Measurements from ENCODE around the gene SPATA12.
"Not testable (repeated sequence)": the region's sequence is repeated elsewhere in the genome, so short reads cannot be mapped to it uniquely, and the experiment has no call there.

- TF ChIP-seq POLR2AphosphoS5 (IDR thresholded peaks at IDR 0.05; ENCODE audit: low read depth); CTCF (conservative IDR thresholded peaks at IDR 0.05; ENCODE audit: low read depth in 2 of 2); EZH2 (IDR thresholded peaks at IDR 0.05; ENCODE audit: low read depth, unreplicated experiment); EZH2phosphoT487 (IDR thresholded peaks at IDR 0.05; ENCODE audit: unreplicated experiment); CREB1 (CRISPR knock-in tag; IDR thresholded peaks at IDR 0.05; ENCODE audit: low read depth); JUNB (IDR thresholded peaks at IDR 0.05; ENCODE audit: unreplicated experiment); ZNF114 (CRISPR knock-in tag; IDR thresholded peaks at IDR 0.05); REST (IDR thresholded peaks at IDR 0.05; ENCODE audit: unreplicated experiment): not testable (repeated sequence)
- TF ChIP-seq, protein P1, sequence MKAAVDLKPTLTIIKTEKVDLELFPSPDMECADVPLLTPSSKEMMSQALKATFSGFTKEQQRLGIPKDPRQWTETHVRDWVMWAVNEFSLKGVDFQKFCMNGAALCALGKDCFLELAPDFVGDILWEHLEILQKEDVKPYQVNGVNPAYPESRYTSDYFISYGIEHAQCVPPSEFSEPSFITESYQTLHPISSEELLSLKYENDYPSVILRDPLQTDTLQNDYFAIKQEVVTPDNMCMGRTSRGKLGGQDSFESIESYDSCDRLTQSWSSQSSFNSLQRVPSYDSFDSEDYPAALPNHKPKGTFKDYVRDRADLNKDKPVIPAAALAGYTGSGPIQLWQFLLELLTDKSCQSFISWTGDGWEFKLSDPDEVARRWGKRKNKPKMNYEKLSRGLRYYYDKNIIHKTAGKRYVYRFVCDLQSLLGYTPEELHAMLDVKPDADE (IDR thresholded peaks at IDR 0.05): not testable (repeated sequence)
Observed at GRCh38 chr3:57083266-57083995, 23.0 kb downstream of the SPATA12 start.

All from GM23338 (cell line).